ENCODE results near the gene METTL9. TPM values are rescaled to one million over a fixed set of nuclear protein-coding genes. Genes with fewer than 3 reads are reported as not detected.
"Not testable (repeated sequence)": the region's sequence is repeated elsewhere in the genome, so short reads cannot be mapped to it uniquely, and the experiment has no call there.

The METTL9 gene
- polyA plus RNA-seq, 3 donors = 256 to 286 (median 268) TPM

DNA sequence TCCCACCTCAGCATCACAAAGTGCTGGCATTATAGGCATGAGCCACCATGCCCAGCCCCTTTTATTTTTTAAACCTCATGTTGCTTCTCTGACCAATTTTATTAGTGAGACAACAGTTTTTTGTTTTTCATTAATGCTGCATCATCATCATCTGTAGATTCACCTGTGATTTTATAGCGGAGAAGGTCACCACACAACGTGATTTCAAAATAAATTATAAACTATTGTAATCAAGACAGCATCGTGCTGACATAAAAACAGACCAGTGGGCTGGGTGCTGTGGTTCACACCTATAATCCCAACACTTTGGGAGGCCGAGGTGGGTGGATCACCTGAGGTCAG lies 28.7 kb upstream of the METTL9 start:
- DNase-seq (ENCODE audit: low read depth in 3 of 3, low spot score in 2 of 3) = no peak

DNA sequence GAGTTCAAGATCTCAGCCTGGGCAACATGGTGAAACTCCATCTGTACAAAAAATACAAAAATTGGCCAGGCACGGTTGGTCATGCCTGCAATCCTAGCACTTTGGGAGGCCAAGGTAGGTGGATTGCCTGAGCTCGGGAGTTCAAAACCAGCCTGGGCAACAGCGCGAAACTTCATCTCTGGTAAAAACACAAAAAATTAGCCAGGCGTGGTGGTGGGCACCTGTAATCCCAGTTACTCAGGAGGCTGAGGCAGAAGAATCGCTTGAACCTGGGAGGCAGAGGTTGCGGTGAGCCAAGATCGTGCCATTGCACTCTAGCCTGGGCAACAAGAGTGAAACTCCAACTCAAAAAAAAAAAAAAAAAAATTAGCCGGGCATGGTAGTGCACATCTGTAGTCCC lies 25.9 kb upstream of the METTL9 start:
- DNase-seq (ENCODE audit: low read depth in 3 of 3, low spot score in 2 of 3) = not testable (repeated sequence)

DNA sequence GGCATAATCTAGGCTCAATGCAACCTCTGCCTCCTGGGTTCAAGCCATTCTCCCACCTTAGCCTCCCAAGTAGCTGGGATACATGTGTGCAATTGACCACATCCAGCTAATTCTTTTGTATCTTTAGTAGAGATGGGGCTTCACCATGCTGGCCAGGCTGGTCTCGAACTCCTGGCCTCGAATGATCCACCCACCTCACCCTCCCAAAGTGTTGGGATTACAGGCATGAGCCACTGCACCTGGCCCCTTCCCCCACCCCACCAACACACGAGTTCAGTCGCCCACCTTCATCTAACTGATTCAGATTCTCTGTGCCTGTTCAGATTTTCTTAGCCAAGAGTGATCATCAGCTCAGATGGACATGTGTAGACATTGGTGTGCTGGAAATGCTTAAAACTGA lies 25.0 kb upstream of the METTL9 start:
- DNase-seq (ENCODE audit: low read depth in 3 of 3, low spot score in 2 of 3) = no peak

DNA sequence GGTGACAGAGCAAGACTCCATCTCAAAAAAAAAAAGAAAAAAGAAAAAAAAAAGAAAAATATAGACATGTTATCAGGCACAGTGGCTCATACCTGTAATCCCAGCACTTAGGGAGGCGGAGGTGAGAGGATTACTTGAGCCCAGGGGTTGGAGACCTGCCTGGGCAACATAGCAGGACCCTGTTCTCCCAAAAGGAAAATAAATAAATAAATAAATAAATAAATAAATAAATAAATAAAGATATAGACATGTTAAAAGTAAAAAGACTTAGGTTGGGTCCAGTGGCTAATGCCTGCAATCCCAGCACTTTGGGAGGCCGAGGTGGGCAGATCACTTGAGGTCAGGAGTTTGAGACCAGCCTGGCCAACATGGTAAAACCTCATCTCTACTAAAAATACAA lies 23.1 kb upstream of the METTL9 start:
- not testable (repeated sequence) for DNase-seq (ENCODE audit: low read depth in 3 of 3, low spot score in 2 of 3)

DNA sequence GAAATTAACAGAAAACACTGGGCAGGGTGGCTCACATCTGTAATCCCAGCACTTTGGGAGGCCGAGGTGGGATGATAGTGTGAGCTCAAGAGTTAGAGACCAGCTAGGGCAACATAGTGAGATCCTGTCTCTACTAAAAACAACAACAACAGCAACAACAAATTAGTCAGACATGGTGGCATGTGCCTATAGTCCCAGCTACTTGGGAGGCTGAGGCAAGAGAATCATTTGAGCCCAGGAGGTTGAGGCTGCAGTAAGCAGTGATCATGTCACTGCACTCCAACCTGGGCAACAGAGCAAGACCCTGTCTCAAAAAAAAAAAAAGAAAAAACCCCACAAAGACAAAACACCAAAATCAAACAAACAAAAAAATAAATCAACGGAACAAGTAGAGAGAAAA lies 21.9 kb upstream of the METTL9 start:
- not testable (repeated sequence) for DNase-seq (ENCODE audit: low read depth in 3 of 3, low spot score in 2 of 3)

DNA sequence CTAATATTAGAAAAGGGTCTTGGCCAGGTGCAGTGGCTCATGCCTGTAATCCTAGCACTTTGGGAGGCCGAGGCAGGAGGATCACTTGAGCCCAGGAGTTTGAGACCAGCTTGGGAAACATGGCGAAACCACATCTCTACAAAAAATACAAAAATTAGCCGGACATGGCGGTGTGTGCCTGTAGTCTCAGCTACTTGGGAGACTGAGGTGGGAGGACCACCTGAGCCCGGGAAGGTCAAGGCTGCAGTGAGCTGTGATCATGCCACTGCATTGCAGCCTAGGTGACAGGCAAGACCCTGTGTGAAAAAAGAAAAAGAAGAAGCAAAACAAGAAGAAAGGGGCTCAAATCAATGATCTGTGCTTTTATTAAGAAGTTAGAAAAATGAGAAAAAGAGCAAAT lies 21.1 kb upstream of the METTL9 start:
- DNase-seq (ENCODE audit: low read depth in 3 of 3, low spot score in 2 of 3) = not testable (repeated sequence)

DNA sequence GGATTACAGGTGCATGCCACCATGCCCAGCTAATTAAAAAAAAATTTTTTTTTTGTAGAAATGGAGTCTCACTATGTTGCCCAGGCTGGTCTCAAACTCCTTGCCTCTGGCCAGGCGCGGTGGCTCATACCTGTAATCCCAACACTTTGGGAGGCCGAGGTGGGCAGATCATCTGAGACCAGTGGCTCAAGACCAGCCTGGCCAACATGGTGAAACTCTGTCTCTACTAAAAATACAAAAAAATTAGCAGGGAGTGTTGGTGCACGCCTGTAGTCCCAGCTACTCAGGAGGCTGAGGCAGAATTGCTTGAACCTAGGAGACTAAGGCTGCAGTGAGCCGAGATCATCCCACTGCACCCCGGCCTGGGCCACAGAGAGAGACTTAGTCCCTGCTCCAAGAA lies 19.2 kb upstream of the METTL9 start:
- DNase-seq (ENCODE audit: low read depth in 3 of 3, low spot score in 2 of 3) = not testable (repeated sequence)

DNA sequence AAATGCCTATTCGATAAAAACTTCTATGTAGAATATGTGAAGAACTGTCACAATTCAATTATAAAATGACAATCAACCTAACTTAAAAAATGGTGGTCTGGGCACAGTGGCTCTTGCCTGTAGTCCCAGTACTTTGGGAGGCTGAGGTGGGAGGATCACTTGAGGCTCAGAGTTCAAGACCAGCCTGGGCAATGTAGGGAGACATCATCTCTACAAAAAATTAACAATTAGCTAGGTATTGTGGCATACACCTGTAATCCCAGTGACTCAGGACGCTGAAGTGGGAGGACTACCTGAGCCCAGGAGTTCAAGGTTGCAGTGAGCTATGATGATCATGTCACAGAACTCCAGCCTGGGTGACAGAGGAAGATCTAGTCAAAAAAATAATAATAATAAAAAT lies 18.6 kb upstream of the METTL9 start:
- no peak for DNase-seq (ENCODE audit: low read depth in 3 of 3, low spot score in 2 of 3)

DNA sequence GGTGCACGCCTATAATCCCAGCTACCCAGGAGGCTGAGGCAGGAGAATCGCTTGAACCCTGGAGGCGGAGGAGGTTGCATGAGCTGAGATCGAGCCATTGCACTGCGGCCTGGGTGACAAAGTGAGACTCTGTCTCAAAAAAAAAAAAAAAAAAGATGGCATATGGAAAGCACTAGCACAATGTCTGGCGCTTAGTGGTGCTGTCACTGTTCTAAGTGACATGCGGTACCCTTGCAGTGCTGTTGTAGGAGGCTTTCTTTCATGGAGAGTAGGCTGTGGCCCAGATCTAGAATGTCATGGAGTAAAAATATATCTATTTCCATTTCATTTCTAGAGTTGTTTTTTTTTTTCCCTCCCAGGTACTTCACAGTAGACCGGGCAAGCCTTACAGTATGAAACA lies 14.6 kb upstream of the METTL9 start:
- no peak for DNase-seq (ENCODE audit: low read depth in 3 of 3, low spot score in 2 of 3)

DNA sequence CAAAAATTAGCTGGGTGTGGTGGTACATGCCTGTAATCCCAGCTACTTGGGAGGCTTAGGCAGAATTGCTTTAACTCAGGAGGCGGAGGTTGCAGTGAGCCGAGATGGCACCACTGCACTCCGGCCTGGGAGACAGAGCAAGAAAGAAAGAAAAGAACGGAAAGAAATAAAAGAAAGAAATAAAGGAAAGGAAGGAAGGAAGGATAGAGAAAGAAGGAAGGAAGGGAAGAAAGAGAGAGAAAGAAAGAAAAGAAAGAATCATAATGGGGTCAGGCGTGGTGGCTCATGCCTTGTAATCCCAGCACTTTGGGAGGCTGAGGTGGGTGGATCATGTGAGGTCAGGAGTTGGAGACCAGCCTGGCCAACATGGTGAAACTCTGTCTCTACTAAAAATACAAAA lies 10.8 kb upstream of the METTL9 start:
- DNase-seq (ENCODE audit: low read depth in 3 of 3, low spot score in 2 of 3) = not testable (repeated sequence)

DNA sequence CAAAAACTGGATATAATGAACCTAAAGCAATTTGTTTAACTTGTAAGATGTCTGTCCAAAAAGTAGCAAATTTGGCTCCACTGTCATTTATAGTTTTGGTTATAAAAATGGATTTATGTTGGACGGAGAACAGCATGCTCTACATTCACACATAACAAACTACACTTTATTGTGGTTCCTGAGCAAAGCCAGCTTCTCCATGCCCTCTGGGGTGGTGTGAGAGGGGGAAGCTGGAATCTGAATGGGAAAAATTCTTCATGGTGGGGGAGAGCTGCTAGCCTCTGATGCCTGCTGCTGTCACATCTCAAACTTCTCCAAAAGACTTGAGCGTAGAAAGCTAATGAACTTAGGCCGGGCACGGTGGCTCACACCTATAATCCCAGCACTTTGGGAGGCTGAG lies 9.8 kb upstream of the METTL9 start:
- DNase-seq (ENCODE audit: low read depth in 3 of 3, low spot score in 2 of 3) = no peak

DNA sequence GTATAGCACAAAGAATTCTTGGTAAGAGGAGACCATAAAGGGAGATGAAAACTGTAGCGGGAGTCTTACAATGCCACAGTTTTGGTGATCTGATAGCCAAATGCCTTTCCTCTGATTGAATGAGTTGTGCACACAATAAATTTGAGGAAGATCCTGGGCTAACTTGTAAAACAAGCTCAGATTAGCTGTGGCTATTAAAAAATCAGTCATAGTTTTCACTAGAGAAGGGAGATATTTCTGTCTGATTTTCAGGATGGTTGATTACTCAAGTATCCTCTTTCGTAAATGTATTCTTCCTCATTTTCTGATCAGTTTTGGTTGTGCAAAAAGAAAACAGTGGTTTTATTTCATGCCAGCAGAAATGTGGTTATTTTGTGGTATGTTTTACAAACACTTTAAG lies 9.1 kb upstream of the METTL9 start:
- DNase-seq (ENCODE audit: low read depth in 3 of 3, low spot score in 2 of 3) = no peak

DNA sequence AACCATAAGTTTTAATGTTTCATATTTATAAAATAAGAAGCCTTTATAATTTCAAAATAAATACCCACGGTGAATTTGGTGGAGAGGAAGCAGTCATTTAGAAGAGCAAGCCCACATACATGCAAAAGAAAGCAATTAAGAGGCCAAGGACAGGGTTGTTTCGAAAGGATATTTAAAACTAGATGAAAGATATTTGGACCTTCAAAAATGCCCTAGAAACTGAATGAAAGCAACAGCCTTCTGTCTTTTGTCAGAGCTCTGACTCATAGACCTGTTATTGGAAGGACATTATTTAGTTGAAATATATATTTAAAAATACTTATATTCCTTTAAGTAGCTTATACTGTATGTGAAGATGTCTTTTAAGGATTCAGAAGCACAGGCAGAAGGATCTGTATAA lies 8.6 kb upstream of the METTL9 start:
- DNase-seq (ENCODE audit: low read depth in 3 of 3, low spot score in 2 of 3) = no peak

DNA sequence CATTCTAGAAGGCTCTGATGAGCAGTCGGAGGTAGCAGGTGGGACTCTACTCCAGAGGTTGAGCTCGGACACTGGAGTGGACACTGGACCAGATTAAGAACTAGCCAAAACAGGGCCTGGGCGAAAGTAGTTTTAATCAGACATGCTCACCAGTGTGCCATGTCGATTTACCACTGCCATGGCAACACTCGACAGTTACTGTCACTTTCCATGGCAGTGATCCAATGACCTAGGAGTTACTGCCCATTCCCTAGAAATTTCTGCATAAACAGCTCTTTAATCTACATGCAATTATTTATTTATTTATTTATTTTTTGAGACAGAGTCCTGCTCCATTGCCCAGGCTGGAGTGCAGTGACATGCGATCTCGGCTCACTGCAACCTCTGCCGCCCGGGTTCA lies 7.2 kb upstream of the METTL9 start:
- DNase-seq (ENCODE audit: low read depth in 3 of 3, low spot score in 2 of 3) = no peak

DNA sequence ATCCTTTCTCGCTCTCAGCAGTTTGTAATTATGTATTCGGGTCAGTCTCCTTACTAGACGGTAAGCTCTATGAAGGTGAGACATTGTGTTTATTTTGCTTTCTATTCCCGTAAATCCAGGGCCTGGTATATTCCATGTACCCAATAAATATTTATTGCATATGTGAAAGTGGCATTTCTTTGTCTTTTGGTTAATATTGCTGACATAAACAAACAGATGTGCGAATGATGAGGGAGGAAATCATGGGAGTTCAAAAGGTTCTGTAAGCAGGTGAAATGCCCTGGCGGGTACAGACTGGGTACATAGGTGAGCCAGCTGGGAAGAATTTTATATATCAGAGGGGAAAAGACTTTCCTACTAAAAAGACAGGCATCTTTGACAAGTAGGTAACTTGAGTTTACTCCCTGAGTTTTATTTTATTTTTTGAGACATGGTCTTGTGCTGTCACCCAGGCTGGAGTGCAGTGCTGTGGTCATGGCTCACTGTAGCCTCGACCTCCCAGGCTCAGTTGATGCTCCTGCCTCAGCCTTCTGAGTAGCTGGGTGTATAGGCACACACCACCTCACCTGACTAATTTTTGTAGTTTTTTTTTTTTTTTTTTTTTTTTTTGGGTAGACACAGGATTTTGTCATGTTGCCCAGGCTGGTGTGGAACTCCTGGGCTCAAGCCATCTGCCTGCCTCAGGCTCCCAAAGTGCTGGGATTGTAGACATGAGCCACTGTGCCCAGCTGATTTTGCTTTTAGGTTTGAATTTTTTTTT lies 5.7 kb upstream of the METTL9 start:
- no peak for DNase-seq (ENCODE audit: low read depth in 3 of 3, low spot score in 2 of 3)

DNA sequence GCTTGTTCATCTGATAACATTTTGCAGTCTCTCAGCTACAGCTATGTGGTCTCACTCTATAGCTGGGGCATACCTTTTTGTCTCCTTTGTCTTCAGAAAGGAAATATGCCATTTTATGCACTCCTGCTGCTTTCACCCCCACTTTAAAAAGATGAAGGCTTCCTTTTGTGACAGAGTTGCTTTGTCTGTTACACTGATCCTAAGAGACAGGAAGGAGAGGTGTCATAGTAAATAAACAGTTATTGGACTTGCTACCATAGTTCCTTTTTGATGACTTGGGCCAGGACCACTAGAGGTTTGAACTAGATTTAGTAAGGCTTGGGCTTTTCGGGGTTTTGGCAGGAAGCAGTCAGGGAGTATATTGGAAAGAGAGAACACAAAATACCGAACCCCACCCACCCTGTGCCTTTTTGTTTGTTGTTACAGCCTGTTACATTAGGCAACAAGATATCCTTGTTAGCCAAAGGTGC lies 1.8 kb upstream of the METTL9 start:
- no peak for DNase-seq (ENCODE audit: low read depth in 3 of 3, low spot score in 2 of 3)

DNA sequence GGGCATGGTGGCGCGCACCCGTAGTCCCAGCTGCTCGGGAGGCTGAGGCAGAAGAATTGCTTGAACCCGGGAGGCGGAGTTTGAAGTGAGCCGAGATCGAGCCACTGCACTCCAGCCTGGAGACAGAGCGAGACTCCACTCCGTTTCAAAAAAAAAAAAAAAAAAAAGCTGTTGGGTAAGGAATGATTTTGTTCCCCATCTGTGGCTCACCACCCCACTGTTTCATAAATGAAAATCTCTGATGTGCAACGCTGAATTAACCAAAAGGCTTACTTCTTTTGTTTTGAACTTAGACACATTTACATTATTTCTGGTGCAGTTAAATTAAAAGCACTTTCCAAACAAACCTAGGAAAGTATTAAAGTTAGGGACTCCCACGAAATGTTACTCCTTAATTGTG lies 1.2 kb upstream of the METTL9 start:
- DNase-seq (ENCODE audit: low read depth in 3 of 3, low spot score in 2 of 3) = no peak

DNA sequence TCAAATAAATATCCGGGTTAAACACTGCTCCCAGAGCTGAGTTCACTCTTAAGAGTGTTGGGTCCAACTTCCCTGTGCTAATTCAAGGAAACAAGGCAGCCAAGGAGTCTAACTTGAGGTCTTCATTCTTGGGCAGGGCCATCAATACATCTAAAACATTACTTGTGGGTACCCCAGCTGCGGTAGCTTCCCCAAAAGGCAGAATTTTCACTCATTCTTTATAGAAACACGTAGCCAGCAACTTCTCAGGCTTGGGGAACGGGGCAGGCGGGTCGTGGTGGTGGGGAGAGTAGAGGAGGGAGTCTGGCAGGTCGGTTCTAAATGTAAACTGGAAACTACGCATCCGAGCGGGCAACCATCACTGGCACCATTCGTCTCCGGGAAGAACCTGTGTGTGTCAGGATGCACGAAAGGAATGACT lies 666 bp upstream of the METTL9 start:
- DNase-seq (ENCODE audit: low read depth in 3 of 3, low spot score in 2 of 3) = no peak

DNA sequence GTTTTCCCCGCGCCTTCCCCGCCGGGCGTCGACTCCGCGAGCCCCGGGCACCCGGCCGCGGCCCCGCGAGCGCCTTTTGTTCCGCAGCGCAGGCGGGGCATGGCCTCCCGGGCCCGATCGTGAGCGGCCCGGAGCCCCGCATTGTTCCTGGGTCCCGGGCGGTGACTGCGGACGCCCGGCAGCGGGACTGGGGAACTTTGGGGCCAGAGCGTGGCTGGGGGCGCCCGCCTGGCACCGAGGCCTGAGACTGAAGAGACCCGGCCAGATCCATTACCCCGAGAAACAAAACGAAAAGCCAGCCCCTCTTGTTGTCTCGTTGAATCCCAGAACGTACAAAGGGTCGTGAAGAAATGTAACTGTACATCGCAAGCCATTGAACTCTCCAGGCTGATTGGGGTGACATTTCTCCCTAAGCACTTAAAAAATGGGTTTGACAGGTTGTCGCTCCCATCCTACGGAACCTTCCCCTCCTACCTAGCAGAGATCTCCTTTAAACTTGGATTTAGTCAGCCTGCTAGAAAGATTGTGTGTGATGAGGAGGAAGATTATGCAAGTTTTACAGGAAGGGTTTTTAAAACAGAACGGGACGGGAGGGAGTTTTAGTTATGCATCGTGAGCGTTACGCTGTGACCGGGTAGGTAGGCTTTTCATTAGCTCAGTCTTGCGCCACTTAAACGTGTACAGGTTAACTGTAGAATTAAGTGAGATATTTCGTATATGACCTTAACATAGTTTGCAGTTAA lies 825 bp downstream of the METTL9 start:
- DNase-seq (ENCODE audit: low read depth in 3 of 3, low spot score in 2 of 3) = peak in 1 of 3 donors; percentile 40

DNA sequence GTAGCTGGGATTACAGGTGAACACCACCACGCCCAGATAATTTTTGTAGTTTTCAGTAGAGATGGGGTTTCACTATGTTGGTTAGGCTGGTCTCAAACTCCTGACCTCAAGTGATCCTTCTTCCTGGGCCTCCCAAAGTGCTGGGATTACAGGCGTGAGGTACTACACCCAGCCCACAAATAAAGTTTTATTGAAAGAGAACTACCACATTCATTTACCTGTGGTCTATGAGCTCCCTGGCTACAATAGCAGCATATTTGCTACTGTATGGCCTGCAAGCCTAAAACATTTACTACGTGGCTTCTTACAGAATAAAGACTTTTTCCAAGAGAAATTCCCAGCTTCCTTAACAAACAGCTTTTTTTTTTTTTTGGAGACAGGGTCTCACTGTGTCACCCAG lies 3.4 kb downstream of the METTL9 start:
- DNase-seq (ENCODE audit: low read depth in 3 of 3, low spot score in 2 of 3) = no peak

DNA sequence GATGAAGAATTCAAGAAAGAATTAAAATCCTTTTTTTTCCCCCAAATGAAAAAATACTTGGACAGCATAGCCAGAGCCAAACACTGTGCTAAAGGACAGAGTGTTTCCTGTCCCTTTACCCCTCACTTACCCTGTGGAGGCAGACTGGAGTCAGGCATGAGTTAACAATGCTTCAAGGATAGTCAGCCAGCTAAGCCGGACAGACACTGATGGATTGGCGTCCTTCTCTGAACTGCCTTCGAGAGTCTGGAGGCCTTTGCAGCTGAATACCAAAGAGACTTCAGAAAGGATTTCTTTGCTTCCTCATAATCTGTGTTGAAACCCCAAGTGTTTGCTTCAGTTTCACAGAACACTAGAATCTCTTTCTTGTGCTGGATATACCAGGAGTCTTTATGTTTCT lies 4.6 kb downstream of the METTL9 start:
- DNase-seq (ENCODE audit: low read depth in 3 of 3, low spot score in 2 of 3) = no peak

DNA sequence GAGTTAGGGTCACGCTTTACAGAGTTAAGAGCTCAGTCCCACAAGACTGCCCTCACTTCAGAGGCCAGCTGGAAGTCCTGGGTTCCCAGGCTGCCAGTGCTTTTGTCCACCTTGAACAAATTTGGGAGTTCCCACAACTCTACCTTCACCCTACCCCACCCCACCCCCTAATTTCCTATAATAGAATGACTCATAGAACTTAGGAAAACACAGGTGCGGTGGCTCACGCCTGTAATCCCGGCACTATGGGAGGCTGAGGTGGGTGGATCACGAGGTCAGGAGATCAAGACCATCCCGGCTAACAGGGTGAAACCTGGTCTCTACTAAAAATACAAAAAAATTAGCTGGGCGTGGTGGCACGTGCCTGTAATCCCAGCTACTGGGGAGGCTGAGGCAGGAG lies 6.5 kb downstream of the METTL9 start:
- DNase-seq (ENCODE audit: low read depth in 3 of 3, low spot score in 2 of 3) = not testable (repeated sequence)
